Measurements from ENCODE around the gene RAB3C.

RAB3C gene

DNA sequence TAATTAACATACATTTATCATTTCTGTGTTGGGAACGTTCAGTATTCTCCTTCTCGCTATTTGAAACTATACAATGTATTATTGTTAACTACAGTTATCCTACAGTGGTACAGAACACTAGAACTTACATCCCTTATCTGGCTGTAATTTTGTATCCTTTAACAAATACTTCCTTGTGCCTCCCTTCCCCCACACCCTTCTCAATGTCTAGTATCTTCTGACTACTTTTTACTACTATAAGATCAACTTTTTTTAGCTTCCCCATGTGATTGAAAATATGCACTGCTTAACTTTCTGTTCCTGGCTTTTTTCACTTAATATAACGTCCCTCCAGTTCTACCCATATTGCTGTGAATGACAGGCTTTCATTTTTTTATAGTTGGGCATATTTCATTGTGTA is 253.5 kb downstream of the RAB3C start:
- Mint-ChIP-seq H3K9me3 (peaks cover 11 to 13% of the 10 kb centered on the region in 2 donors), H3K27ac (no peak overlapping the region), H3K36me3 (peaks cover 5 to 6% of the 10 kb centered on the region in 2 donors), H3K4me1 (peaks cover 8% of the 10 kb centered on the region in 2 donors), H3K27me3 (no peaks in the 10 kb centered on the region), H3K4me3 (no peak overlapping the region)
- no peak for DNase-seq
- no peak for ATAC-seq (replicated peaks)

DNA sequence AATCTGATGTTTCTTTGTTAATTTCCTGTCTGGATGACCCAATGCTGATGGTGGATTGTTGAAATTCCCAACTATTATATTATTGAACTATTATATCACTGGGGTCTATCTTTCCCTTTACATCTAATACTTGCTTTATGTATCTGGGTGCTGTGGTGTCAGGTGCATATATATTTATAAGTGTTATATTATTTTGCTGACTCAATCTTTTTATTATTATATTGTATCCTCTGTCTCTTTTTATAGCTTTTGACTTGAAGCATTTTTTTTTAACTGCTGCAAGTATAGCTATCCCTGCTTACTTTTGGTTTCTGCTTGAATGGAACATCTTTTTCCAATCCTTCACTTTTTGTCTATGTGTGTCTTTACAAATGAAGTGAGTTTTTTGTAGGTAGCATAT is 255.9 kb downstream of the RAB3C start:
- Mint-ChIP-seq H3K4me1 (peaks cover 8% of the 10 kb centered on the region in 2 donors), H3K9me3 (peaks cover 11 to 13% of the 10 kb centered on the region in 2 donors), H3K36me3 (peaks cover 5 to 6% of the 10 kb centered on the region in 2 donors), H3K4me3 (no peak overlapping the region), H3K27me3 (no peaks in the 10 kb centered on the region), H3K27ac (no peak overlapping the region)
- ATAC-seq (replicated peaks), result no peak
- no peak for DNase-seq

DNA sequence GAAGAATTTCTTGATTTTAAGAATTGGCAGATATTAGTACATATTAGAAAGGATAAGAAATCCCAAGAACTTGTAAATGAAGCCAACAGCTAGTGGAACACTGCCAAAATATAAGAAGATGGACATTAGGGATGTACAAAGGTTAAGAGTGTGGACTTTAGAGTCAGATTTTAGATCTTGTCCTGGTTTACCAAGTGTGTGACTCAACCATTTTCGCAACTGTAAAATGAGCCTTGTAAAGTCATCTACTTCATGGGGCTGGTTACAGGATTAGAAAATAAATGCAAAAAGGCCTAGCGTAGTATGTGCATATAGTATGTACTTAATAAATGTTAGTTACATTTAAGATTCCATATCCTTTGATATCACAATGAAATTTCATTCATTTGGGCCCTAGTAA is 260.0 kb downstream of the RAB3C start:
- no peak overlapping the region for H3K4me3 Mint-ChIP-seq
- H3K27me3 Mint-ChIP-seq, result no peaks in the 10 kb centered on the region
- no peaks in the 10 kb centered on the region for H3K4me1 Mint-ChIP-seq
- H3K27ac Mint-ChIP-seq, result no peak overlapping the region
- H3K9me3 Mint-ChIP-seq, result peaks cover 11 to 13% of the 10 kb centered on the region in 2 donors
- peaks cover 5 to 6% of the 10 kb centered on the region in 2 donors for H3K36me3 Mint-ChIP-seq
- DNase-seq (no peak), ATAC-seq (replicated peaks) (no peak)

DNA sequence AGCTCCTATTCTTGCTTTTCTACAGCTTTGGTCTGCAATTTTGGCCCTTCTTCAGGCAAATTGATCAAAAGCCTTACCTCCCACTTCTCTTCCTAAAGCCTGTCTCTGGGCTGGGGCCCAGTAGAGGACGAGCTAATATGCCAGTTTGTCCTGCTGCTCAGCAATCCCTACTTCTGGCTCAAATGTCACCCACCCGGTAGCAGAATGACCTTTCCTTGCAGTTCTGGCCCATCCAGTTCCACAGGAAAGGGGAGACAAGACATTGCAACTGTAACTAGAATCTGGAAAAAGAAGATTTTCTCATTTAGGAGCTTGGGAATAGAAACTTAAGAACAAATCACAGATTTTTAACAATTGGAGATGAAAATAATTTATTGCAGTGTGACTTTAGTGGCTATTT is 261.5 kb downstream of the RAB3C start:
- Mint-ChIP-seq H3K4me1 (no peaks in the 10 kb centered on the region), H3K27me3 (no peaks in the 10 kb centered on the region), H3K27ac (no peak overlapping the region), H3K9me3 (peaks cover 11% of the 10 kb centered on the region in 2 donors), H3K4me3 (no peak overlapping the region), H3K36me3 (peaks cover 3 to 5% of the 10 kb centered on the region in 2 donors)
- DNase-seq, result no peak
- no peak for ATAC-seq (replicated peaks)

DNA sequence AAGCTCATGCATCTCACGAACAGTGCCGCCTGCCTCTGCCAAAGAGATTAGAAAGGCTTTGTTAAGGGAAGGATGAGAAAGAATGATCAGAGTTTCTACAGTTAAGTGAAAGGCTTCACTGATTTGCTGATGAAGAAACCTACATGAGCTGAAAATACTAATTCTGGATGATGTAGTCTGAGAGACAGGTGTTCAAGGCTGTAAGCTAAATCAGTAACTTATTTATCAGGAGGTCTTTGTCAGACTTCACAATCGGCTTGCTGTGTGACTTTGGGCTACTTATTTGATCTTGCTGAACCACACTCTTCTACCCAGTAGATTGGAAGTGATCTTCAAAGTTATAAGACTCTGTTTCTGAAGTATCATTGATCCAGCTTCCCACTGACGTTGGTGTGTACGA is 264.2 kb downstream of the RAB3C start:
- peaks cover 0 to 5% of the 10 kb centered on the region in 2 donors for H3K27me3 Mint-ChIP-seq
- no peak overlapping the region for H3K4me3 Mint-ChIP-seq
- DNase-seq (no peak), ATAC-seq (replicated peaks) (no peak)
- H3K36me3 Mint-ChIP-seq, result no peaks in the 10 kb centered on the region
- no peak overlapping the region for H3K27ac Mint-ChIP-seq
- no peaks in the 10 kb centered on the region for H3K9me3 Mint-ChIP-seq
- H3K4me1 Mint-ChIP-seq, result peaks cover 0 to 5% of the 10 kb centered on the region in 2 donors

DNA sequence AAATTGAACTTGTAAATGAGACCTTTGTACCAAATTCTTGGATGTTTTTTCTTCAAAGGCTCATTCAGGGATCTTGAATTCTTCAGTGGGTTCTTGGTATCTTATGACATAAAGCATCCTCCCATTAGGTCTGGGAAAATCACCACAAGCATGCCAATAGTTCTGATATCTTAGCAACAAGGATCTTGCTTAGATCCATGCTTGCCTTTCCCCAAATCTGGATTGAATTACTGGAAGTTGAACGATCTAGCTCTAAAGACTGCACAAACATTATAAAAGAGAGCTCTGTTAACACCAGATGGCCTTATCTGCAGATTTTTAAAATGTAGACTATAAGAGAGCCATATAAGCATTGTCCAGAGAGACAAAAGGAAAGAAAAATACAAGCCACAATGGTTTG is 266.3 kb downstream of the RAB3C start:
- H3K27ac Mint-ChIP-seq, result no peak overlapping the region
- DNase-seq (no peak), ATAC-seq (replicated peaks) (no peak)
- H3K4me3 Mint-ChIP-seq, result no peak overlapping the region
- H3K4me1 Mint-ChIP-seq, result peaks cover 0 to 5% of the 10 kb centered on the region in 2 donors
- H3K36me3 Mint-ChIP-seq, result no peaks in the 10 kb centered on the region
- H3K27me3 Mint-ChIP-seq, result peaks cover 0 to 13% of the 10 kb centered on the region in 2 donors
- H3K9me3 Mint-ChIP-seq, result no peaks in the 10 kb centered on the region

DNA sequence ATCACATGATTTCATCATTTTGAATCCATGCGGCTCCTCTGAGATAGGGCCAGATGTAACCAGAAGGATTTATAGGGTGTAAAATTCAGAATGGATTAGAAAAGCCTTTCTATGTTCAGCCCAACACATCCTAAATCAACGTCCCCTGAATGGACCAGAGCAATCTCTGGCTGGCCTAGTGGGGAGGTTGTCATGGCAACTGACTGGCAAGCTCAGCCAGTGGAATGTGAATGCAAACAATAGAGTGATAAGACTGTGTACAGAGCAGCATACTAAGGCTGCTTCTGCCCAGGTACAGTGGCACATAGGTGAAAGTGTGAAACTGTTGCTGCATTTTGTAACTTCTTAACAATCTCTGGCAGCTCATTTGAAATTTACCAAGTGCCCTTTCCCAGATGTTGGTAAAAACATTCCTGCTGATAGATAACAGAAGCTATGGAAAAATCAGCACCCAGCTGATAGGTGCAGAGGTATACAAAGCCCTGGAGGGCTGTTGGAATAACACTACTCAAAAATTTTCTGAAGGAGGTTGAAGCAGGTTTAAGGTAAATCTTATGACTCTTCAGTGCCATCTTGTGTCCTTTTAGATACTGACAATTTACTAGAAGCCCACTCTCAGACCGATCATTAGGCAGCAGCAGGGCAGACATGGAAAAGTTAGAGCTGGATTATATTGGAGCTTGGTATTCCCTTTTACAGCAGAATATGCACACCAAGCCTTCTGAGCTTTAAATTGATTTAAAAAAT is 267.2 kb downstream of the RAB3C start:
- Mint-ChIP-seq H3K4me1 (peaks cover 0 to 5% of the 10 kb centered on the region in 2 donors), H3K36me3 (no peaks in the 10 kb centered on the region), H3K27me3 (peaks cover 0 to 13% of the 10 kb centered on the region in 2 donors), H3K4me3 (no peak overlapping the region), H3K9me3 (no peaks in the 10 kb centered on the region), H3K27ac (no peak overlapping the region)
- ATAC-seq (replicated peaks), result peak; percentile 70 to 75
- no peak for DNase-seq

DNA sequence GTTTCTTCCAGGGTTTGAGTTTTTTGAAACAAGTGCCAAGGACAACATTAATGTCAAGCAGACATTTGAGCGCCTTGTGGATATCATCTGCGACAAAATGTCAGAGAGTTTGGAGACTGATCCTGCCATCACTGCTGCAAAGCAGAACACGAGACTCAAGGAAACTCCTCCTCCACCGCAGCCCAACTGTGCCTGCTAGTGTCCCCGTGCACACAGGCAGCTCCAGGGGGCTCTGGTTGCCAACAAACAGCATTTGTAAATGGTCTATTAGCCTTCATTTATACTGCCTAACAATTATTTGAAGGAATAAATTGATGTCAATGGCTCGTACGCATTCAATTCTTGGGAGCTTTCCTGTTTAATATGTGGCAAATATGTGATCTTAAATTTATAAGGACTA is 268.3 kb downstream of the RAB3C start:
- no peak overlapping the region for H3K27ac Mint-ChIP-seq
- H3K4me3 Mint-ChIP-seq, result no peak overlapping the region
- H3K36me3 Mint-ChIP-seq, result no peaks in the 10 kb centered on the region
- DNase-seq (no peak), ATAC-seq (replicated peaks) (no peak)
- peaks cover 0 to 13% of the 10 kb centered on the region in 2 donors for H3K27me3 Mint-ChIP-seq
- no peaks in the 10 kb centered on the region for H3K9me3 Mint-ChIP-seq
- H3K4me1 Mint-ChIP-seq, result peaks cover 2 to 5% of the 10 kb centered on the region in 2 donors

DNA sequence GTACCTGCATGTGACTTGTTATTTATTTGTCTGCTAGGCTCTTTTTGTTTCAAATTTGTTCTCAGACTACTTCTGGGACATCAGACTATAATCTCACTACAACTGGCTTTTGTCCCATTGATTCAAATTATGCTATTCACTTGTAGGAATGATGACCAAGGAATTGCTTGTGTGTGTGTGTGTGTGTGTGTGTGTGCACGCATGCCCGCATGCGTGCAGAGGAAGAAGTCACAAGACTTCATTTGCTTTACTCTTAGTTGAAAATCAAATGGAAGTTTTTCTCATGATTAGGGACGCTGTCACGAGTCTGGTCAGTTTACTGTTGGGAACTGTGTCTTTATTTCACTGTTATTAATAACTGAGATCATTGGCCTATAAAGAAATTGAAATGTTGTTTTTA is 268.7 kb downstream of the RAB3C start:
- DNase-seq (no peak), ATAC-seq (replicated peaks) (no peak)
- Mint-ChIP-seq H3K36me3 (no peaks in the 10 kb centered on the region), H3K4me3 (no peak overlapping the region), H3K4me1 (peaks cover 2 to 5% of the 10 kb centered on the region in 2 donors), H3K27me3 (peaks cover 0 to 13% of the 10 kb centered on the region in 2 donors), H3K9me3 (no peaks in the 10 kb centered on the region), H3K27ac (no peak overlapping the region)

DNA sequence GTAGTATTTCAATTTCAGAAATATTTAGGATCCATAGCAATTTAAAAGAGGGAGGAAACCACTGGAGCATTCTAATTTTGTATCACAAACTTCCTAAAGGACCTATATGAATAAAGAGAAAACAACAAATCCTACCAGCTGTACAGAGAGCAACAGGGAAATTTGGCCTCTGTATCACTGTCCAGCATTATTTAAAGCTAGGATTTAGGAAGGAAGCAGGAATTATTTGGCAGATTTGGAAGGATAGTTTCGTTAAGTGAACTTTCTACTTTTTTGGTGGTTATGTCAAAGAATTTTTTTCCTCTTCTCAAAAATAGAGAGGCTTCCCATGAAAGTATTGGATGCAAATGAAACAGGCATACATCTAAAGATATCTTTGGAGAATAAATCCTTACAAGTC is 269.7 kb downstream of the RAB3C start:
- DNase-seq, result no peak
- no peaks in the 10 kb centered on the region for H3K36me3 Mint-ChIP-seq
- no peak overlapping the region for H3K27ac Mint-ChIP-seq
- H3K4me3 Mint-ChIP-seq, result no peak overlapping the region
- no peaks in the 10 kb centered on the region for H3K9me3 Mint-ChIP-seq
- H3K4me1 Mint-ChIP-seq, result peaks cover 2 to 5% of the 10 kb centered on the region in 2 donors
- H3K27me3 Mint-ChIP-seq, result peaks cover 0 to 13% of the 10 kb centered on the region in 2 donors
- ATAC-seq (replicated peaks), result no peak

DNA sequence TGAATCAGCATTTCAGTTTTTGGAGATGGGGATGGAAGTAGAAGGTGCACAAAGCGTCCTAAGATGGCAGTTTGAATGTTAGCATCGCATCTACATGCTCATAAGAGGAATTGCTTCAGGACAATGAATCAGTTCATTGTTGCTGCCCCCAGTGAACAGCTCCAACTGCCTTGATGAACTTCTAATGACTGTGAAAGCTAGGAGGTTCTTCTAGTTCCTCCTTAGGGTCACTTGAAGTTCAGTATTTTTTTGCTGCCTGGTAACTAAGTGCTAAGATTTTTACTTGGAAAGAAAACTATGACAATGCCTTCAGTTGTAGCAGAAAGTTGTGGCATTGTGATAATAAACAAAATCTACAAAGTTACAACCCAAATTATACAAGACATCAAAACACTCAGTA is 271.6 kb downstream of the RAB3C start:
- Mint-ChIP-seq H3K36me3 (no peaks in the 10 kb centered on the region), H3K4me1 (peaks cover 2 to 5% of the 10 kb centered on the region in 2 donors), H3K9me3 (no peaks in the 10 kb centered on the region), H3K27me3 (peaks cover 8 to 20% of the 10 kb centered on the region in 2 donors), H3K4me3 (no peak overlapping the region), H3K27ac (no peak overlapping the region)
- ATAC-seq (replicated peaks) (no peak), DNase-seq (no peak)

DNA sequence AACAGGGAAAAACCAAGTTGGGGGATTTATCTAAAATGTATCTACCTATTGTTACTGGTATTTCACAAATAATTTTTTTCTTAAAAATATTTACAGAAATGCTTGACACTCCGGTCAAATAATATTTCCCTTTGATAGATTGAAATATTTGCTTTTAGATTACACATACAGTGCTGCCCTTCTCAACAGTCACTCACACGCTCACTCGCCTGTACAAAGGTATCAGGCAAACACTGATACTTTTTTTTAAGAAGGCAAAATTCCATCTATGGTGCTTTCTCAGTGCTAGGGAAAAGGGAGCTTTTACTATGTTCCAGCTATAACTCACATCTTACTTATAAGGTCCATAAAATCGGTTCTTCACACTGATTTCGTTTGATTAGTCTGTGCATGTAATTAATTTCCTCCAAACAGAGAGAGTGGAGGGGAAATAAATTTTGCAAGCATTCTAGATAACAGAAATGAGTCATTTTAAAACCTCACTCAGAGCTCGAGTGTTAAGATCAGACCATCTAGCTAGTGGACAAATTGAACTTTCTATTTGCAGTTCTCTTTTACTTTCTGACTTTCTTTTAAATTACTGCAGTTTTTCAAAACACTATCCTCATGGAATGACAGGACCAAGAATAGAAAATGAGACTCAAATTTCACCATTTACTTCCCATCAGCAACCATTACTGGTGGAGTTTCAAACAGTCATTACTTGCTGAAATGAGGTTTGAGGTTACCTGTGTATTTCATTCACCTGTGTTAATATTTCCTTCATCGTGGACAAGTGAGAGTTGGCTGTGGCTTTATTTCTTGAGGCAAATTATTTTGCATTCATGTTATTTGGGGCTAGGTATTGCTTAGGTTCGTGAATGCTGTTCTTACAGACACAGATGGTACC is 273.2 kb downstream of the RAB3C start:
- Mint-ChIP-seq H3K4me1 (peaks cover 0 to 2% of the 10 kb centered on the region in 2 donors), H3K27ac (no peak overlapping the region)
- no peak for DNase-seq

DNA sequence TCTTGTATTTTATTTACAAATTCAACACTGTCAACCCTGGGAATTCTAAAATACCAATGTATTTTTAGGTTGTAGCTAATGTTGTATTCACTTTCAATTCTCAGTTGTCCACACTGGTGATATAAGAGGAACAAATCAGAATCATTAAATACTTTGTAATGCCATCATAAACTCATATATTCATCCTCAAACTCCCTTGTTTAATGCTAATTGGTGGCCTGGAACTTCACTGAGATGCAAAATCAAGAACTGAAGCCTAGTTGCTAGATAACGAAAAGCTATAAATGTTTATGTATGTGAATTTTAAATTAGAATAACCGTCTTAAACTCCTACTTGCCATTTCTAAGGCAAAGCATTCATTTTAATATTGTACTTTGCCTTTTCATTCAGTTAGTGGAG is 274.7 kb downstream of the RAB3C start:
- Mint-ChIP-seq H3K36me3 (no peaks in the 10 kb centered on the region), H3K4me1 (peaks cover 0 to 2% of the 10 kb centered on the region in 2 donors), H3K4me3 (no peak overlapping the region), H3K27me3 (peaks cover 8 to 10% of the 10 kb centered on the region in 2 donors), H3K9me3 (no peaks in the 10 kb centered on the region), H3K27ac (no peak overlapping the region)
- ATAC-seq (replicated peaks) (no peak), DNase-seq (no peak)

More for the DNA sequence above, 273.2 kb downstream of the RAB3C start:
- Mint-ChIP-seq H3K9me3 (no peaks in the 10 kb centered on the region), H3K4me3 (no peak overlapping the region), H3K27me3 (peaks cover 8 to 20% of the 10 kb centered on the region in 2 donors), H3K36me3 (no peaks in the 10 kb centered on the region)
- no peak for ATAC-seq (replicated peaks)

DNA sequence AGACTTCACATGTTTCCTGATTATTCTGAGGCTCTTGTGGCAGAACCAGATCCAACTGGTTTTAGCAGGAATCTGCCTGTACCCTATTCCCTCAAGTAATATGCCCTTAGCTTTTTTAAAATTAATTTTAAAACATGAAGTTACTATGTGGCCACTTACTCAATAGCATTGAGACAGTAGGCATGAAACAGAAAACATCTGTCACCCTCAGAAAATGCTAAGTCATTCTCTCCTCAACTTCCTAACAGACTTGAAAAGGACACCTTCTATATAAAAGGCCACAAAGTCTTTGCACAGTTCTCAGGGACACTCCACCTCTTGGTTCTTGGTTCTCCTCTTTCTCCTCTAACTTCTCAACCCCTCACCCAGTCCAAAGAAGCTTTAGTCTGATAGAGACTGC is 277.8 kb downstream of the RAB3C start:
- no peak overlapping the region for H3K4me3 Mint-ChIP-seq
- DNase-seq, result no peak
- peaks cover 8% of the 10 kb centered on the region in 2 donors for H3K27me3 Mint-ChIP-seq
- H3K27ac Mint-ChIP-seq, result no peak overlapping the region
- H3K4me1 Mint-ChIP-seq, result peaks cover 0 to 2% of the 10 kb centered on the region in 2 donors
- no peak for ATAC-seq (replicated peaks)
- no peaks in the 10 kb centered on the region for H3K36me3 Mint-ChIP-seq
- no peaks in the 10 kb centered on the region for H3K9me3 Mint-ChIP-seq

DNA sequence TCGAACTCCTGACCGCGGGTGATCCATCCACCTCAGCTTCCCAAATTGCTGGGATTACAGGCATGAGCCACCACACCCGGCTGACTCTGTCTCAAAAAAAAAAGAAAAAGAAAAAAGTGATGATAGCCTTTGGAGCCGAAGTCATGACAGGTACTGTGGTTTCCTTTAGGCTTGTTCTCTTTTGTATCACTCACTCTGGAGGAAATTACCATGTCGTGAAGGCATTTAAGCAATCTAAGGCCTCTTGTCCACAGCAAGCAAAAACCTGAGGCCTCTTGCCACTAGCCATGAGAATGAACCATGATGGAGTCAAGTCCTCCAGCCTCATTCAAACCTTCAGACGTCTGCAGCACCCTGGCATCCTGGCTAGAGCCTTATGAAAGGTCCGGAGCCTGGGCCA is 286.1 kb downstream of the RAB3C start:
- Mint-ChIP-seq H3K27ac (no peak overlapping the region), H3K9me3 (no peaks in the 10 kb centered on the region), H3K4me3 (no peak overlapping the region), H3K4me1 (no peaks in the 10 kb centered on the region), H3K36me3 (no peaks in the 10 kb centered on the region), H3K27me3 (no peaks in the 10 kb centered on the region)
- no peak for DNase-seq
- no peak for ATAC-seq (replicated peaks)

All from stimulated activated naive B cell treated with anti-CD40 and anti-IgM and Interleukin-4, amounts not matched to agents 10 μg/mL and 1 μg/mL and 100 μg/mL, for 72 hours (primary cell).